NCI-H2107 treated with DMSO at 0.1 percent for 48 hours (cell line): ENCODE results near the gene TMEM267.
A peak's percentile ranks its signal among the peaks of the same experiment; 100 is the strongest.
"Not testable (repeated sequence)": the region's sequence is repeated elsewhere in the genome, so short reads cannot be mapped to it uniquely, and the experiment has no call there.

Experiments used
- DNase-seq: peaks from one replicate; lab custom pipeline; 2025; ENCODE audit not compliant: unreplicated experiment; lab: John Stamatoyannopoulos, UW

The TMEM267 gene

DNA sequence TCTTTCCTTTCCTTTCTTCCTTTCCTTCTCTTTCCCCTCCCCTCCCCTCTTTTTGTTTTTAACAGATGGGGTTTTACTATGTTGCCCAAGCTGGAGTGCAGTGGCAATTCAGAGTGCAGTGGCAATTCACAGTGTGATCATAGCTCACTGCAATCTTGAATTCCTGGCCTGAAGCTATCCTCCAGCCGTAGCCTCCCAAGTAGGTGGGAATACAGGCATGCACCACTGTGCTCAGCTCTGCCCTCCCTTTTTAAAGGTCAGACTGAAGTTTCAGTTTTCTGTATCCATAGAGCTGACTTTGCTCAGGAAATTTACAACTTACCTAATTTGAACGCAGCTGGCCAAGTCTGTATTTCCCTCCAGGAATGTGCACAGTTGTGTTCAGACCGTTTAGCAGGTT, 72.2 kb downstream of the TMEM267 start:
- no peak for DNase-seq

GRCh38 chr5:43410414-43410813, 73.3 kb downstream of the TMEM267 start:
- peak; percentile 53 for DNase-seq

DNA sequence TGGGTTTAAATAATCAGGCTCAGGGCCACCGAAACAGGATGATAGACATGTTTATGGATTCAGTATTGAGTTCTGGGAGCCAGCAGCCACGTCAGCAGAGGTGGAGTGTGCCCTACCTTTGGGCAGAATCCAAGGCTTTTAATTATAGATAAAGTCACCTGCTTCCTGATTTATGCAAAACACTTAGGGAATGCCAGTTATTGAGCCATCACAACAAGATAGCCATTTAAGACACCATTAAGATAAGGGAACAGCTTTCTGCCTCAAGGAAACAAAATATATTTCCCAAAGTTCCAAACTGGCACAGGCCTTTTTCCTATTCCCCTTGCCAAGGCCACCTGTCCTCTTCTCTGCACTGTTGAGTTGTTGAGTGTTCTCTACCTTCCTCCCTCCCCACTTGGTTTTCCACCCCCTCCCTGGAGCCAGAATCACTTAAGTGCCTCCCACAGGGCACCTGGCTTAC, 73.8 kb downstream of the TMEM267 start:
- peak; percentile 100 for DNase-seq

GRCh38 chr5:43402524-43403066, 81.1 kb downstream of the TMEM267 start:
- not testable (repeated sequence) for DNase-seq

GRCh38 chr5:43401827-43402226, 81.8 kb downstream of the TMEM267 start:
- DNase-seq, result no peak

DNA sequence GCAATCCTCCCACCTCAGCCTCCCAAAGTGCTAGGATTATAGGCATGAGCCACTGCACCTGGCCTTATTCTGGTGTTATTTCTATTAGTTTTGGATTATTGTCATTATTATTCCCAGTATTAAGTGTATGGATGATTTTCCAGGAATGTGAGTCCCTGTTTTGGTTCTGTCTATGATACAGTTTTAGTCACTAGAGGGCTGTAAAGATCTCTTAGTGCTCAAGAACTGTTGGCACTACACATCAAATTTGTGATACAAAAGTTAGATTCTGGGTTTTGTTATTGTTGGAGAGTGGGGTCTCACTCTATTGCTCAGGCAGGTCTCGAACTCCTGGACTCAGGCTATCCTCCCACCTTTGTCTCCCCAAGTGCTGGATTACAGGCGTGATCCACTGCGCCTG, 83.6 kb downstream of the TMEM267 start:
- DNase-seq, result no peak

DNA sequence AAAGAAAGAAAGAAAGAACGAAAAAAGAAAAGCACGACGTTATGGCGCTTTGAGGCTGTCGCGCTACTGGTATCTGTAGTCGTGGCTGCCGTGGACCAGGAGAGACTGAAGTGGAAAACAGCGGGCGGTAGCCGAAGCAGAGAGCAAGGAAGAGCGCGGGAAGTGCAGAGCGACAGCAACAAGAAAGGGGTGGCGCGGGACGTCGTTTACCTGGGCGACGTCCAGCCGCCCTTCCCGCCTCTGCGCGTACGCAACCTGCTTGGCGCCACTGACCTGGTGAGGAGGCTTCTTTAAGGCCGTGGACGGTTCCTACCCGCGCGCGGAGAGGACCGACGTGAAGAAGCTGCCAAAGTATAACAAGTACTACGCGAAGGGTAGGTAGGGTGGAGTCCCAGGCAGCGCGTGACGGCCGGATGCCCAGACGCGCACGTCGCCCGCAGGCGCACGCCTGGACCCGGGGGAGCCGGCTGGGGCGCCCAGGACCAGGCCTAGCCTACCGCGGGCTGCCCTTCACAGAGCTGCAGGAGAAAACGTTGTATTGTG, 86.8 kb downstream of the TMEM267 start:
- DNase-seq, result no peak
